ENCODE results near the gene ASIP.
"Not testable (repeated sequence)": the region's sequence is repeated elsewhere in the genome, so short reads cannot be mapped to it uniquely, and the experiment has no call there.

ASIP gene

DNA sequence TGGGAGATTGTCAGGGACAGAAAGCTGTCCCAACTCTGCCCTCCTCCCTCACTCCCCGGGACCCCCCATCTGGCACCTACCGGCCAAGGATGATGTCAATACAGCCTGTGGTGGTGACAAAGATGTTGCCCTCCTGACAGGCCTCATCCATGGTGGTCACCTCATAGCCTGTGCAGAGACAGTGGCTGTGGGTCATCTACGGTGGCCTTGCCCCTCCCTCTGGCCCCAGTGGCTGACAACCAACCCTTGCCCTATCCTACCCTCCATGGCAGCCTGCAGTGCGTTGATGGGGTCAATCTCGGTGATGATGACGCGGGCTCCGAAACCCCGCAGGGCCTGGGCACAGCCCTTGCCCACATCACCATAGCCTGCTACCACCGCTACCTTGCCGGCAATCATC, 49.2 kb downstream of the ASIP start:
- DNase-seq, result no peak

GRCh38 chr20:34292496-34292895, 51.3 kb downstream of the ASIP start:
- DNase-seq, result no peak

DNA sequence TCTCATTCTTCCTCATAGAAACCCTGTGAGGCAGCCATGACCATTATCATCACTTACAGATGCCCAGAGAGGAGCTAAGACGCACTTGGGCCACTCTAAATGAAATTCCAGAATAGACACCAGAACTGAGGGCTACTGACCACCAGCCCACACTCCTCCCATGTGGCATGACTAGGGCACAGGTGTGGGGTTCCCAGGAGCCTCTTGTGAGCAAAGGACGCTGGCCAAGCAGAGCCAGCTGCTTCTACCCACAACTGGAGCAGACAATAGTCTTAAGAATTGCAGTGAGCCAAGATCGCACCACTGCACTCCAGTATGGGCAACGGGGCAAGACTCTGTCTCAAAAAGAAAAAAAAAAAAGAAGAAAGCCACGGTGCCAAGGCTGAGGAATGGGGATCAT, 51.9 kb downstream of the ASIP start:
- DNase-seq, result no peak

- no peak for DNase-seq
Measured at GRCh38 chr20:34293589-34293988, 52.4 kb downstream of the ASIP start.

- DNase-seq, result no peak
Measured at GRCh38 chr20:34294563-34294962, 53.3 kb downstream of the ASIP start.

DNA sequence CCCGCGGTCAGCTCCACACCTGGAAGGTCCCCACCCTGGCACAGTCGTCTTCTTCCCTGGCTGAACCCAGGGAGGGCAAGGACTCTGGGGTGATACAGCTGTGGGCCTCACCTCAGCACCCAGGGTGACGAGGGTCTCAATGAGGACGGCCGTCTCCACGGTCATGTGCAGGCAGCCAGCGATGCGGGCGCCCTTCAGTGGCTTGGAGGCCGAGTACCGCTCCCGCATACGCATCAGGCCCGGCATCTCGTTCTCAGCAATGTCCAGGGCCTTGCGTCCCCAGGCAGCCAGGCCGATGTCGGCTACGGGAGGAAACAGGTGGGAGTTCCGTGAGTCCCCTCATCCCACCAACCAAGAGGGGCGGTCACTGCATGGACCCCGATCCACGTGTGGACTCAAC, 54.1 kb downstream of the ASIP start:
- no peak for DNase-seq

- no peak for DNase-seq
Measured at GRCh38 chr20:34296468-34296867, 55.2 kb downstream of the ASIP start.

DNA sequence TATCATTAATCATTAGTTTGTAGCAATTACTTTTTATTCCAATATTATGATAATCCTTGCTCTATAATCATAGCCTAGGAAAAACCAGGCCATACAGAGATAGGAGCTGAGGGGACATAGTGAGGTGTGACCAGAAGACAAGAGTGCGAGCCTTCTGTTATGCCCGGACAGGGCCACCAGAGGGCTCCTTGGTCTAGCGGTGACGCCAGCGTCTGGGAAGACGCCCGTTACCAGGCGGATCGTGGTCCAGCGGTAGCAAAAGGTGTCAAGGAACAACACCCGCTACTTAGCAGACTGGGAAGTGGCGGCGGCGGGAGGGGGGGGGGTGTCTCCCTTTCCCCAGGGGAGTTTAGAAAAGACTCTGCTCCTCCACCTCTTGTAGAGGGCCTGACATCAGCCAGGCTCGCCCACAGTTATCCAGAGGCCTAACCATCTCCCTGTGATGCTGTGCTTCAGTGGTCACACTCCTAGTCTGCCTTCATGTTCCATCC, 57.1 kb downstream of the ASIP start:
- DNase-seq, result not testable (repeated sequence)

- no peak for DNase-seq
Measured at GRCh38 chr20:34299556-34300255, 58.5 kb downstream of the ASIP start.

- DNase-seq, result no peak
Measured at GRCh38 chr20:34300256-34300806, 59.1 kb downstream of the ASIP start.

- DNase-seq, result no peak
Measured at GRCh38 chr20:34300809-34301586, 59.8 kb downstream of the ASIP start.

GRCh38 chr20:34301587-34302311, 60.5 kb downstream of the ASIP start:
- no peak for DNase-seq

- DNase-seq, result no peak
Measured at GRCh38 chr20:34302312-34302722, 61.1 kb downstream of the ASIP start.

DNA sequence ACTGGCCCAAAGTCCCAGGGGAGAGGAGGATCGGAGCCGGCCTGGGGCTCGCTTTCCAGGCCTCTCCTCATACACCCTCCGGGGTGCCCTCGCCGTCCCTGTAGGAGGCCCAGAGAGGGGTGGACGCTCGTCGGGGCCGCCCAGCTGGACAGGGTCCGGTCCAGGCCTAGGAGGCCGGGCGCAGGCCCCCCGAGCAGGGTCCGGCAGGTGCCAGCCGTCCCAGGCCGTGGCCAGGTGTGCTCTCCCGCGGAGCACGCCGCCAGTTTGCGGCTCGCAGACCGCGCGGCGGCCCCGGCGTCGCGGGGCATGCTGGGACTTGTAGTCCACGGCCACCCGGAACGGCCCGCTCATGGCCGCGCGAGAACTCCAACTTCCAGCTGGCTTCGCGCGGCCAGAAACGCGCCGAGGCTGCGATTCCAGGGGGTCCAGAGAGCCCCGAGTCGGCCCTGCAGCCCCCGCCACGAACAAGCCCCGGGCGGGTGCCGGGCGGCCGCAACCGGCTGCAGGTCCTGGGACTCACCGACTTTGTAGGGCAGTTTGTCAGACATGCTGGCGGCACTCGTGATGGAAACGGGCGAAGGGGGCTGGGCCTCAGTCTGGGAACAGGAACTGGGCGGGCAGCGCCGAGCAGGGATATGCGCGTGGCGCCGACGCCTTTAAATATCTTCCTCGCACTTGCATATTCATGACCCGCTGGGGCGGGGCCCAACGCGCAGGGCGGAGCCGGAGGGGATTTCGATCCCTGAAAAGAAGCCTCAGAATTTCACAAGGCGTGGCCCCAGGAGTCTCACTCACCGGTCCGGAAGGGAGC, 61.7 kb downstream of the ASIP start, which contains the start of gene AHCY:
AHCY (minus strand) TSS at position 633 of the 811 bp plus-strand sequence; CDS start at position 548, 85 bp downstream.
- peak; percentile 77 for DNase-seq

- DNase-seq, result no peak
Measured at GRCh38 chr20:34305333-34306230, 64.4 kb downstream of the ASIP start.

DNA sequence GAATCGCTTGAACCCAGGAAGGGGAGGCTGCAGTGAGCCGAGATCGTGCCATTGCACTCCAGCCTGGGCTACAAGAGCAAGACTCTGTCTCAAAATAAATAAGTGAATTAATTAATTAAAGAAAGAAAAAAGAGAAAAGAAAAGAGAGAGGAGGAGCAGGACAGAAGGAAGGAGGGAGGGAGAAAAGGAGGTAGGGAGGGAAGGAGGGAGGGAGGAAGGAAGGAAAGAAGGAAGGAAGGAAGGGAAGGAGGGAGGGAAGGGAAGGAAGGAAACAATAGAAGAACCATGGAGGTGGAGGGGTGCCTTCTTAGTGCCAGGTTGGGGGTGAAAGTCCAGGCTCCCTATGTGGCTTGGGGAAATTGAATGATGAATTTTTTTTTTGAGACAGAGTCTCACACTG, 68.5 kb downstream of the ASIP start:
- DNase-seq, result no peak

- DNase-seq, result no peak
Measured at GRCh38 chr20:34310481-34311117, 69.4 kb downstream of the ASIP start.

GRCh38 chr20:34311118-34312023, 70.1 kb downstream of the ASIP start:
- no peak for DNase-seq

DNA sequence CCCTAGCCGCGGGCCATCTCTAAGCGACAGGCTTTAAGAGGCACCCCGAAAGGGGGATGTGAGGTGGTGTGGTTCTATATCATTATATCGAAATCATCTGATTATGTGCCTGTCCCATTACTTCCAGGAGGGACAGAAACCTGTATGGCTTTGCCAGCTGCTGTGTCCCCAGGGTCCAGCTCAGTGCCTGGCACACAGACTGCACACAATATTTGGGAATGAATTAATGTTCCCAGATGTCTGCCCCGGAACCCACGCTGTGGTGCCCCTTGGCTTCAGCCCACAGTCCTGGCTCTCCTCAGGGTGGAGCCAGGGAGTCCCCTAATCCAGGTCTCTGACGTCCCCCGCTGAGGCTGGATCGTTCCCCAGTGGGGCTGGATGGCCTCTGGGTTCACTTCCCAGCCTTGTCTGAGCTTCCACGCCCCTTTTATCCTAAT, 70.8 kb downstream of the ASIP start:
- no peak for DNase-seq

Measured in cortex of kidney (tissue), 1 donor.